GM12891 (cell line): ENCODE data around the gene STK24.

Experiments used
- PAX5 ChIP-seq: IDR thresholded peaks from 2 replicates; pipeline ENCODE4 v1.6.1; 2011; ENCODE audit warnings: low read length, moderate library complexity, mild to moderate bottlenecking; ENCODE audit not compliant: insufficient read depth, severe bottlenecking
- POLR2A ChIP-seq: IDR thresholded peaks from 2 replicates; pipeline ENCODE4 v1.6.1; 2011; ENCODE audit warnings: low read depth, low read length, control low read depth
- POLR2AphosphoS5 ChIP-seq: IDR thresholded peaks from 2 replicates; pipeline ENCODE4 v1.6.1; 2011; ENCODE audit warnings: low read depth, low read length, control low read depth
- POU2F2 ChIP-seq: IDR thresholded peaks from 2 replicates; pipeline ENCODE4 v1.6.1; 2011; ENCODE audit warnings: low read depth, mild to moderate bottlenecking, control low read depth, low read length, moderate library complexity
- SPI1 ChIP-seq: IDR thresholded peaks from 2 replicates; pipeline ENCODE4 v1.6.1; 2011; ENCODE audit warnings: low read depth, low read length, control low read depth
- TAF1 ChIP-seq: IDR thresholded peaks from 2 replicates; pipeline ENCODE4 v1.6.1; 2011; ENCODE audit warnings: low read depth, low read length, control low read depth

- no peak for TF ChIP-seq PAX5
- TF ChIP-seq POLR2AphosphoS5: no peak
- no peak for TF ChIP-seq POLR2A
- no peak for TF ChIP-seq TAF1
- no peak for TF ChIP-seq POU2F2
- TF ChIP-seq SPI1: no peak
Measured at GRCh38 chr13:98586400-98587345, 9.8 kb upstream of the STK24 start.
